Breast epithelium (tissue), 4 donors: Measurements from ENCODE around the gene ZBTB45. TPM values are rescaled to one million over a fixed set of nuclear protein-coding genes. Genes with fewer than 3 reads are reported as not detected.

Source experiments
- DNase-seq, 2 donors: peaks; one replicate each; pipeline ENCODE4 v3.0.0-alpha.2; 2019; ENCODE audit warnings: low spot score in 2 of 2
- H3K27ac ChIP-seq, 2 donors: fragments of 200-600 bp; sonication (generic) in 1 of 2; one replicate each; pipeline ENCODE4 v1.5.1; 2016 to 2019; ENCODE audit warnings: mild to moderate bottlenecking in 1 of 2
- H3K27me3 ChIP-seq, 2 donors: fragments of 200-600 bp; sonication (generic) in 1 of 2; one replicate each; pipeline versions ENCODE4 v1.5.1 to v1.6.0; 2017 to 2019; ENCODE audit warnings: control low read depth in 1 of 2, mild to moderate bottlenecking in 1 of 2
- H3K36me3 ChIP-seq: fragments of 200-600 bp; one replicate; pipeline ENCODE4 v1.5.1; 2019
- H3K4me1 ChIP-seq, 2 donors: fragments of 200-600 bp; sonication (generic); one replicate each; pipeline ENCODE4 v1.5.1; 2016 to 2019; ENCODE audit warnings: control low read depth in 1 of 2
- H3K4me3 ChIP-seq, 3 donors: fragments of 200-600 bp; sonication (generic); 1 replicate in 2 of 3; 2 replicates in 1 of 3; pipeline ENCODE4 v1.5.1; 2016 to 2019; ENCODE audit warnings: mild to moderate bottlenecking in 3 of 3, moderate library complexity in 2 of 3
- H3K9me3 ChIP-seq, 2 donors: fragments of 200-600 bp; sonication (generic) in 1 of 2; one replicate each; pipeline ENCODE4 v1.5.1; 2016 to 2019; ENCODE audit warnings: control low read depth in 1 of 2
- POLR2A ChIP-seq: fragments of 450-650 bp; IDR thresholded peaks from one replicate; pipeline ENCODE4 v1.6.1; 2016; ENCODE audit warnings: antibody characterized with exemption, mild to moderate bottlenecking, moderate library complexity
- POLR2AphosphoS5 ChIP-seq, 3 donors: sonication (generic); formaldehyde crosslinking; IDR thresholded peaks; one replicate each; pipeline ENCODE4 v1.6.1; 2017; ENCODE audit warnings: antibody characterized with exemption in 3 of 3
- intact Hi-C: fragments of 100-400 bp; cut with DNase I; formaldehyde crosslinking; loops from one replicate; pipeline ENCODE4 v1.15.1; 2023; ENCODE audit warnings: low total_unique reads
- total RNA-seq, 3 donors: library from RNA; depleted of rRNA; stranded (reverse); fragments of >200 nt; gene quantifications; one replicate each; pipeline ENCODE4 v1.1.0, GENCODE V29; 2016
- TF ChIP-seq, protein P1 (sequence below), 3 donors: fragments of 450-650 bp; IDR thresholded peaks; one replicate each; pipeline ENCODE4 v1.5.1; 2016 to 2017; ENCODE audit warnings: antibody characterized with exemption in 3 of 3, mild to moderate bottlenecking in 3 of 3, moderate library complexity in 3 of 3

The ZBTB45 gene
- total RNA-seq, 3 donors from 2014 or later, result 8.2 to 9.2 (median 8.6) TPM

DNA sequence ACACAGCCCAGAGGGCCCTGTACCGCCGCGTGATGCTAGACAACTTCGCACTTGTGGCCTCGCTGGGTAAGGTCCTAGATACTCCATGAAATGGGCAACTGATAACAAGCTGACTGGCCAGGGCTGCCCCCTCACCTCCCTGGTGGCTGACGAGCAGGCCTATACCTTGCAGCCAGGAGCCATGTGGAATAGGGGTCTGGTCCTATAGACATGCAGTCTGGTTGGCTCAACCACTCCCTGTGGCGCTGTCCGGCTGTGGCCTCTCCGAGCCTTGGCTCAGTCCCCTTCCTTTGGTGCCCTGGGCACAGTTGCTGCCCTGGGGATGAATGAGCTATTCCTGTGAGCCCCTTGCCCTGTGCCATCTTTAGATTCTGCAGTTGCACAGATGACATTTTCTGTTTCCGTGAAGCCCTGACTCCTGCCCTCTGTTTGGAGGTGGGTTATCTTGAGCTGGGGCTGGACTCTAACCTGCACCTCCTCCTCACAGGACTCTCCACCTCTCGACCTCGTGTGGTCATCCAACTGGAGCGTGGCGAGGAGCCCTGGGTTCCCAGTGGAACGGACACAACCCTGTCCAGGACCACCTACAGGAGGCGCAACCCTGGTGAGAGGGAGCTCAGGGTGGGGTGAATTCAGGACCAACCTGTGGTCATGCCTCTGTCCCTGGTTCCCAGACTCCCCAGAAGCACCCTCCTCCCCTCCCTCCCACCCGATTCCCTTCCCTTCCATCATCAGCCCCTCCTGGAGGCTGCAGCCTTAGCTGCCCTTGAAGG, 50.2 kb downstream of the ZBTB45 start:
- DNase-seq, result no peak
- Histone ChIP-seq H3K4me1 (peaks cover 2 to 6% of the 10 kb centered on the region in 2 donors), H3K27ac (no peak overlapping the region), H3K9me3 (no peaks in the 10 kb centered on the region), H3K36me3 (no peaks in the 10 kb centered on the region), H3K4me3 (no peak overlapping the region), H3K27me3 (no peaks in the 10 kb centered on the region)
- intact Hi-C loops, result no loop called here
- TF ChIP-seq, protein P1, sequence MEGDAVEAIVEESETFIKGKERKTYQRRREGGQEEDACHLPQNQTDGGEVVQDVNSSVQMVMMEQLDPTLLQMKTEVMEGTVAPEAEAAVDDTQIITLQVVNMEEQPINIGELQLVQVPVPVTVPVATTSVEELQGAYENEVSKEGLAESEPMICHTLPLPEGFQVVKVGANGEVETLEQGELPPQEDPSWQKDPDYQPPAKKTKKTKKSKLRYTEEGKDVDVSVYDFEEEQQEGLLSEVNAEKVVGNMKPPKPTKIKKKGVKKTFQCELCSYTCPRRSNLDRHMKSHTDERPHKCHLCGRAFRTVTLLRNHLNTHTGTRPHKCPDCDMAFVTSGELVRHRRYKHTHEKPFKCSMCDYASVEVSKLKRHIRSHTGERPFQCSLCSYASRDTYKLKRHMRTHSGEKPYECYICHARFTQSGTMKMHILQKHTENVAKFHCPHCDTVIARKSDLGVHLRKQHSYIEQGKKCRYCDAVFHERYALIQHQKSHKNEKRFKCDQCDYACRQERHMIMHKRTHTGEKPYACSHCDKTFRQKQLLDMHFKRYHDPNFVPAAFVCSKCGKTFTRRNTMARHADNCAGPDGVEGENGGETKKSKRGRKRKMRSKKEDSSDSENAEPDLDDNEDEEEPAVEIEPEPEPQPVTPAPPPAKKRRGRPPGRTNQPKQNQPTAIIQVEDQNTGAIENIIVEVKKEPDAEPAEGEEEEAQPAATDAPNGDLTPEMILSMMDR (IDR thresholded peaks at IDR 0.05), result no peak

DNA sequence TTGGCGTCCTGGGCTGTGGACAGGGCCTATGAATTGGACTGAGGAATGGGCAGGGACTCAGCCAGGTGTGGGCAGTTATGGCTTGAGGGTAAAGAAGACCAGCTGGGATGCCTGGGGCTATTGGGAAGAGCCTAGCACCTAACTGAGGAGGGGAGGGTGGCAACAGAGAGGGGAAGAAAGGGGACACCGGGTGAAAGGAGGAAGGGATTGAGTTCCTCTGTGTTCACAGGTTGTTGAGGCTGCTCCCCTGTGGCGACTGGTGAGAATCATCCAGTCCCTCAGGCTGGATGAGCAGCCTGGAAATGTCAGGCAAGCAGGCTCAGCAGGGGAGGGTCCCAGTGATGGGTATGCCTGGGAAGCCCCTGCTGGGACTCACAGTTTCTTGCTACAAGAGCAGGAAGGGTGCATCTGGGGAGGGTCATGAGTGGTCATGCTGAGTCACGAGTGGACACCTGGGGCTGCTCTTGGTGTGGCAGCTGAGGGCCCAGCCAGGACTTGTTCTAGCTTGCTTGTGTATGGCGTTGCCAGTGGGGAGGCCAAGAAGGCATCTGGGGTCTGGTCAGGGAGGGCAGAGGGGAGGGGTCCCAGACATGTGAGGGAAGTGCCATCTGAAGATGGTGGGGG, 51.3 kb downstream of the ZBTB45 start:
- no peak overlapping the region for H3K27ac ChIP-seq
- H3K9me3 ChIP-seq, result no peaks in the 10 kb centered on the region
- H3K4me3 ChIP-seq, result peak overlapping the region in 1 of 3 donors; percentile 99
- peaks cover 2 to 6% of the 10 kb centered on the region in 2 donors for H3K4me1 ChIP-seq
- H3K36me3 ChIP-seq, result no peaks in the 10 kb centered on the region
- H3K27me3 ChIP-seq, result no peaks in the 10 kb centered on the region
- TF ChIP-seq POLR2A (no peak), POLR2AphosphoS5 (IDR thresholded peaks at IDR 0.05) (no peak)
- TF ChIP-seq, protein P1 (IDR thresholded peaks at IDR 0.05), result no peak
- intact Hi-C loops, result no loop called here
- DNase-seq, result no peak

DNA sequence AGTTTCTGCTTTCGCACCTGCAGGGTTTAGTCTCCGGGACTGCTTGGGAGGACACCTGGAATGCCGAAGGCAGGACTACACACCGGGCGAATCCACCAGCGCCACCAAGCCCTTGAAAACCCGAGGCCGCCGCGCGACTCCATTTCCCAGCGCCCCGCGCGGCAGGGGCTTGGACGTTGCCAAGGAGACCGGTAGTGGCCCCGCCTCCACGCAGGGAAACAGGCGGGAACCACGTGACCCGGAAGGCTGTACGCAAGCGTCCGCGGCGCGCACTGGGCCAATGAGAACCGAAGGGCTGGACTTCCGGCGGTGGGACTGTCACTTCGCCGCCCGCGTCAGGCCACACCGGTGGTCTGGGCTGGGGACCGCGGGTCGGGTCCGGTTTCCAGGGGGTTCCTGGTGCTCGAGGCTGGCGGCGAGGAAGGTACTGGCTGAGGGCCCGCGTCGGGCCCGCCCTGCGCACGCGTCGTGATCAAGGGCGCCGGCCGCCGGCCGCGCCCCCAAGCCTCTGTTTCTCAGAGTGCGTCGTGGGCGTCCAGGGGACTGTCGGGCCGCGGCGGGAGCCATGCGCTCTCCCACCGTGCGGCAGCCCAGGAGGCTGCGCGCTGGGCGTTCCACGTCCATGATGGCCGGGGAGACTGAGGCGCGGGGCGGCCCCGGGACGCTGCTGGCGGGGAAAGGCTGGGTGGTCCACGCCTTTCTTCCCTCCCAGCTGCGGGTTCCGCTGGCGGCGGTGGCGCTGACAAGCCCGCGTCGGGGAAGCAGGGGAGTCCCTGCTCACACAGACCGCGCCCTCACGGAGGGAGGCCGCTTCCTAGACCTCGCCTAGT, 52.6 kb downstream of the ZBTB45 start, which contains the start of gene ZNF324:
TSS of gene ZNF324 (plus strand) at position 321 of the 830 bp plus-strand sequence. CDS start 2,106 bp downstream, outside the sequence.
- Histone ChIP-seq H3K4me3 (peak within 1 kb of the TSS; percentile 83 to 99 (median 99)), H3K4me1 (peaks cover 2 to 6% of the 10 kb centered on the region in 2 donors), H3K9me3 (no peaks in the 10 kb centered on the region), H3K27ac (peak within 1 kb of the TSS; percentile 81 to 82), H3K36me3 (no peaks in the 10 kb centered on the region), H3K27me3 (no peaks in the 10 kb centered on the region)
- peak; percentile 98 to 99 for DNase-seq
- intact Hi-C loops, result no loop called here
- TF ChIP-seq, protein P1 (IDR thresholded peaks at IDR 0.05), result no peak
- peak; percentile 44 to 76 (median 46) for TF ChIP-seq POLR2AphosphoS5 (IDR thresholded peaks at IDR 0.05)

DNA sequence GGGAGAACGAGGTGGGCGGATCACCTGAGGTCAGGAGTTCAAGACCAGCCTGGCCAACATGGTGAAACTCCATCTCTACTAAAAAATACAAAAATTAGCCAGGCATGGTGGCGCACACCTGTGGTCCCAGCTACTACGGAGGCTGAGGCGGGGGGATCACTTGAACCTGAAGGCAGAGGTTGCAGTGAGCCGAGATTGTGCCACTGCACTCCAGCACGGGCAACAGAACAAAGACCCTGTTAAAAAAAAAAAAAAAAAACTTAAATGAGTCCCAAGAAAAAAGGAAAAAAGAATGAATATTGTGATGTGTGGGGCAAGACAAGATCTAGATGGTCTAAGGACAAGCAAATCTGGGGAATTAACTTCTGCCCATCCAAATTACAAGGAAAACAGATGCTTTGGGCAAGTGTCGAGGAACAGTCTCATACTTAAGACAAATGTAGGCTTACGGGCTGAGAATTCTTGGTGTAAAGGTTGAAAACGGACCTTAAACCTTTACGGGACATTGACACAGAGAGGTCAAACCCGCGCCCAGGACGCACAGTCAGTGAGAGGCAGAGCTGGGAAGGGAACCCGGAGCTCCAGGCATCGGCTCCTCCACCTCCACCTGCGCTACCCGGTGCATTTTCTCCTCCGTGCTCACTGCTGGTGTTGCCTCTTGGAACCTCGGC, 53.4 kb downstream of the ZBTB45 start:
- TF ChIP-seq, protein P1 (IDR thresholded peaks at IDR 0.05), result no peak
- no peak for TF ChIP-seq POLR2AphosphoS5 (IDR thresholded peaks at IDR 0.05)
- TF ChIP-seq POLR2A, result no peak
- peak overlapping the region; percentile 15 to 81 for H3K27ac ChIP-seq
- H3K36me3 ChIP-seq, result no peaks in the 10 kb centered on the region
- no peaks in the 10 kb centered on the region for H3K9me3 ChIP-seq
- peak overlapping the region; percentile 83 to 99 (median 99) for H3K4me3 ChIP-seq
- peaks cover 2 to 6% of the 10 kb centered on the region in 2 donors for H3K4me1 ChIP-seq
- no peak for DNase-seq
- intact Hi-C loops, result no loop called here
- H3K27me3 ChIP-seq, result no peaks in the 10 kb centered on the region

Other genes starting within 250 kb of the ZBTB45 start
- gene ZNF8, start 240.9 kb downstream of the ZBTB45 start, total RNA-seq, result 10 to 100 TPM in 1 of 3 donors, 1 to 10 TPM in 2; 4.2 to 10.8 (median 9.2) TPM
- gene ERVK3-1, start 214.4 kb downstream of the ZBTB45 start, total RNA-seq, result 10 to 100 TPM; 44.3 to 72.7 (median 60.0) TPM
- 1 to 10 TPM; 2.6 to 3.8 (median 3.6) TPM for gene ZSCAN22, start 192.8 kb downstream of the ZBTB45 start, total RNA-seq
- gene A1BG, start 166.3 kb downstream of the ZBTB45 start, total RNA-seq, result 10 to 100 TPM; 40.6 to 42.7 (median 42.6) TPM
- 1 to 10 TPM in 2 of 3 donors, under 1 TPM in 1; 0.80 to 5.3 (median 3.6) TPM for gene ZNF497, start 157.1 kb downstream of the ZBTB45 start, total RNA-seq
- gene ZNF837, start 138.8 kb downstream of the ZBTB45 start, total RNA-seq, result 1 to 10 TPM; 1.3 to 6.6 (median 2.3) TPM
- gene RPS5, start 132.5 kb downstream of the ZBTB45 start, total RNA-seq, result 1,000 to 10,000 TPM; 1,794 to 2,659 (median 2,022) TPM
- gene RNF225, start 124.2 kb downstream of the ZBTB45 start, total RNA-seq, result 1 to 10 TPM in 1 of 3 donors, not detected in 2; 2.9 TPM
- gene ZNF584, start 111.2 kb downstream of the ZBTB45 start, total RNA-seq, result 10 to 100 TPM; 13.6 to 16.1 (median 15.8) TPM
- gene ZNF132, start 79.7 kb downstream of the ZBTB45 start, total RNA-seq, result 10 to 100 TPM in 1 of 3 donors, 1 to 10 TPM in 2; 3.5 to 13.3 (median 6.2) TPM
- 1 to 10 TPM; 6.1 to 9.1 (median 7.2) TPM for gene ZNF324B, start 68.2 kb downstream of the ZBTB45 start, total RNA-seq
- gene ZNF324, start 52.7 kb downstream of the ZBTB45 start, total RNA-seq, result 10 to 100 TPM in 2 of 3 donors, 1 to 10 TPM in 1; 9.0 to 30.9 (median 24.3) TPM
- 10 to 100 TPM; 10.2 to 23.4 (median 20.0) TPM for gene ZNF446, start 43.5 kb downstream of the ZBTB45 start, total RNA-seq
- 10 to 100 TPM in 2 of 3 donors, 1 to 10 TPM in 1; 4.7 to 18.0 (median 10.7) TPM for gene SLC27A5, start 7.8 kb downstream of the ZBTB45 start, total RNA-seq
- gene TRIM28, start 24.3 kb upstream of the ZBTB45 start, total RNA-seq, result 100 to 1,000 TPM; 110 to 190 (median 173) TPM
- gene CHMP2A, start 35.3 kb upstream of the ZBTB45 start, total RNA-seq, result 100 to 1,000 TPM in 1 of 3 donors, 10 to 100 TPM in 2; 74.6 to 157 (median 92.8) TPM
- gene UBE2M, start 38.8 kb upstream of the ZBTB45 start, total RNA-seq, result 10 to 100 TPM; 19.0 to 21.3 (median 19.3) TPM
- gene MZF1, start 53.5 kb upstream of the ZBTB45 start, total RNA-seq, result 10 to 100 TPM; 18.7 to 43.0 (median 30.2) TPM